Measurements from ENCODE around the gene ATP5ME.

DNA sequence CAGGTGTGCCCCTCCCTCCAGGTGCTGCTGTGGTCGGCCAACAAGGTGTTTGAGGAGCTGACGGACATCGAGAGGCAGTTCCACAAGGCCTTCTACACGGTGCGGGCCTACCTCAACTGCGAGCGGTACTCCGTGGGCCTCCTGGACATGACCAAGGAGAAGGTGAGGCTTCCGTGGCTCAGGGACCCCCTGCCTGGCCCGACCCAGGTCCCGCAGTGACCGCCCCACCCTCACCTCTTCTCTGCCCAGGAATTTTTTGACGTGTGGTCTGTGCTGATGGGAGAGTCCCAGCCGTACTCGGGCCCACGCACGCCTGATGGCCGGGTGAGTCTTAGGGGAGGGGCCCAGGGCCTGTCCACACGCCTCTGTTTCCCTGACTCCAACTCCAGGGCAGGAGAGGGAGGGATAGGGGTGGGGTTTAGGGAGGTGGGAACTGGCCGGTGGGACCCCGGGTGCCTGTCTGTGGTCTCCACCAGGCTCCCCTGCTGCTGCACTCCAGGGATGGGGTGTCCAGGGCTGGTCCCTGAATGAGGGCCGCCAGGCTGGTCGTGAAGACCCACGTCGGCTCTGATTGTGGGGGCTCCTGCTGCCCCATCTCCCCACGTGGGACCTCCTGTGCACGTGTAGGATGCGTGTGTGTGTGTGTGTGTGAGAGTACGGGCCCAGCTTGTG, 20.1 kb downstream of the ATP5ME start:
- no peak for TF ChIP-seq TAF1 (IDR thresholded peaks at IDR 0.05; ENCODE audit: borderline replicate concordance, insufficient read depth, low read length)
- no peak for TF ChIP-seq POLR2AphosphoS5 (IDR thresholded peaks at IDR 0.05; ENCODE audit: low read depth, low read length)
- TF ChIP-seq, protein P1, sequence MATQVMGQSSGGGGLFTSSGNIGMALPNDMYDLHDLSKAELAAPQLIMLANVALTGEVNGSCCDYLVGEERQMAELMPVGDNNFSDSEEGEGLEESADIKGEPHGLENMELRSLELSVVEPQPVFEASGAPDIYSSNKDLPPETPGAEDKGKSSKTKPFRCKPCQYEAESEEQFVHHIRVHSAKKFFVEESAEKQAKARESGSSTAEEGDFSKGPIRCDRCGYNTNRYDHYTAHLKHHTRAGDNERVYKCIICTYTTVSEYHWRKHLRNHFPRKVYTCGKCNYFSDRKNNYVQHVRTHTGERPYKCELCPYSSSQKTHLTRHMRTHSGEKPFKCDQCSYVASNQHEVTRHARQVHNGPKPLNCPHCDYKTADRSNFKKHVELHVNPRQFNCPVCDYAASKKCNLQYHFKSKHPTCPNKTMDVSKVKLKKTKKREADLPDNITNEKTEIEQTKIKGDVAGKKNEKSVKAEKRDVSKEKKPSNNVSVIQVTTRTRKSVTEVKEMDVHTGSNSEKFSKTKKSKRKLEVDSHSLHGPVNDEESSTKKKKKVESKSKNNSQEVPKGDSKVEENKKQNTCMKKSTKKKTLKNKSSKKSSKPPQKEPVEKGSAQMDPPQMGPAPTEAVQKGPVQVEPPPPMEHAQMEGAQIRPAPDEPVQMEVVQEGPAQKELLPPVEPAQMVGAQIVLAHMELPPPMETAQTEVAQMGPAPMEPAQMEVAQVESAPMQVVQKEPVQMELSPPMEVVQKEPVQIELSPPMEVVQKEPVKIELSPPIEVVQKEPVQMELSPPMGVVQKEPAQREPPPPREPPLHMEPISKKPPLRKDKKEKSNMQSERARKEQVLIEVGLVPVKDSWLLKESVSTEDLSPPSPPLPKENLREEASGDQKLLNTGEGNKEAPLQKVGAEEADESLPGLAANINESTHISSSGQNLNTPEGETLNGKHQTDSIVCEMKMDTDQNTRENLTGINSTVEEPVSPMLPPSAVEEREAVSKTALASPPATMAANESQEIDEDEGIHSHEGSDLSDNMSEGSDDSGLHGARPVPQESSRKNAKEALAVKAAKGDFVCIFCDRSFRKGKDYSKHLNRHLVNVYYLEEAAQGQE (IDR thresholded peaks at IDR 0.05; ENCODE audit: insufficient read depth in 1 of 2, low read depth in 2 of 2, low read length in 2 of 2), result no peak
- TF ChIP-seq FOXP2 (optimal IDR thresholded peaks at IDR 0.05; ENCODE audit: borderline replicate concordance, extremely low read depth, extremely low read length, insufficient read depth), result no peak

All from PFSK-1 (cell line).